Tibial artery (tissue), 4 donors: ENCODE data around the gene RPTOR.

Experiments used
- DNase-seq, 2 donors: peaks; one replicate each; pipeline ENCODE4 v3.0.0-alpha.2; 2019
- H3K27ac ChIP-seq, 2 donors: fragments of 200-600 bp; sonication (generic) in 1 of 2; 1 replicate in 1 of 2; 2 replicates in 1 of 2; pipeline ENCODE4 v1.5.1; 2018 to 2019; ENCODE audit warnings: mild to moderate bottlenecking in 1 of 2
- H3K27me3 ChIP-seq, 2 donors: fragments of 200-600 bp; sonication (generic) in 1 of 2; one replicate each; pipeline versions ENCODE4 v1.5.1 to v1.6.0; 2016 to 2019
- H3K36me3 ChIP-seq, 3 donors: fragments of 200-600 bp; sonication (generic) in 2 of 3; one replicate each; pipeline ENCODE4 v1.5.1; 2016 to 2019; ENCODE audit warnings: mild to moderate bottlenecking in 2 of 3
- H3K4me1 ChIP-seq, 4 donors: fragments of 200-600 bp; sonication (generic) in 2 of 4; 1 replicate in 3 of 4; 2 replicates in 1 of 4; pipeline ENCODE4 v1.5.1; 2016 to 2019
- H3K4me3 ChIP-seq, 2 donors: fragments of 200-600 bp; sonication (generic) in 1 of 2; 1 replicate in 1 of 2; 2 replicates in 1 of 2; pipeline ENCODE4 v1.5.1; 2018 to 2019; ENCODE audit warnings: mild to moderate bottlenecking in 2 of 2
- H3K9me3 ChIP-seq, 3 donors: fragments of 200-600 bp; sonication (generic) in 1 of 3; one replicate each; pipeline ENCODE4 v1.5.1; 2016 to 2019
- CTCF ChIP-seq, 2 experiments: fragments of 200-600 bp in 1 of 2; fragments of 450-650 bp in 1 of 2; IDR thresholded peaks; one replicate each; pipeline ENCODE4 v1.5.1; 2017 to 2019; ENCODE audit warnings: antibody characterized with exemption in 2 of 2, mild to moderate bottlenecking in 1 of 2, moderate library complexity in 1 of 2
- intact Hi-C: fragments of 100-400 bp; cut with DNase I; formaldehyde crosslinking; loops from one replicate; pipeline ENCODE4 v1.15.0; 2023; ENCODE audit warnings: low total_unique reads

The RPTOR gene

GRCh38 chr17:80663781-80664206 lies 119.2 kb downstream of the RPTOR start:
- no peak overlapping the region for H3K27ac ChIP-seq
- intact Hi-C loops = no loop called here
- no peaks in the 10 kb centered on the region for H3K9me3 ChIP-seq
- no peaks in the 10 kb centered on the region for H3K36me3 ChIP-seq
- DNase-seq = peak in 1 of 2 donors; percentile 36
- H3K27me3 ChIP-seq = no peaks in the 10 kb centered on the region
- no peak overlapping the region for H3K4me3 ChIP-seq
- H3K4me1 ChIP-seq = peaks cover 0 to 6% (median 0%) of the 10 kb centered on the region in 4 donors
- TF ChIP-seq CTCF (IDR thresholded peaks at IDR 0.05) = no peak

- TF ChIP-seq CTCF (IDR thresholded peaks at IDR 0.05) = no peak
- Histone ChIP-seq H3K27me3 (no peaks in the 10 kb centered on the region), H3K4me1 (peaks cover 0 to 6% (median 0%) of the 10 kb centered on the region in 4 donors), H3K9me3 (no peaks in the 10 kb centered on the region), H3K27ac (no peak overlapping the region), H3K4me3 (no peak overlapping the region), H3K36me3 (no peaks in the 10 kb centered on the region)
- intact Hi-C loops = no loop called here
- no peak for DNase-seq
These were observed 119.7 kb downstream of the RPTOR start for GRCh38 chr17:80664217-80664790.

GRCh38 chr17:80665792-80666191 lies 121.2 kb downstream of the RPTOR start:
- H3K4me3 ChIP-seq = no peak overlapping the region
- H3K27me3 ChIP-seq = no peaks in the 10 kb centered on the region
- no peak overlapping the region for H3K27ac ChIP-seq
- no peak for TF ChIP-seq CTCF (IDR thresholded peaks at IDR 0.05)
- H3K36me3 ChIP-seq = no peaks in the 10 kb centered on the region
- no peaks in the 10 kb centered on the region for H3K9me3 ChIP-seq
- peaks cover 0 to 6% (median 0%) of the 10 kb centered on the region in 4 donors for H3K4me1 ChIP-seq
- intact Hi-C loops = no loop called here
- DNase-seq = no peak

- Histone ChIP-seq H3K4me1 (peaks cover 0 to 6% (median 0%) of the 10 kb centered on the region in 4 donors), H3K36me3 (no peaks in the 10 kb centered on the region), H3K9me3 (no peaks in the 10 kb centered on the region), H3K27me3 (no peaks in the 10 kb centered on the region), H3K4me3 (no peak overlapping the region), H3K27ac (no peak overlapping the region)
- no peak for TF ChIP-seq CTCF (IDR thresholded peaks at IDR 0.05)
- intact Hi-C loops = no loop called here
- no peak for DNase-seq
These were observed 122.2 kb downstream of the RPTOR start for GRCh38 chr17:80666867-80667266.

- no peaks in the 10 kb centered on the region for H3K9me3 ChIP-seq
- intact Hi-C loops = no loop called here
- H3K27me3 ChIP-seq = no peaks in the 10 kb centered on the region
- no peak overlapping the region for H3K27ac ChIP-seq
- DNase-seq = peak in 1 of 2 donors; percentile 6
- no peak for TF ChIP-seq CTCF (IDR thresholded peaks at IDR 0.05)
- H3K4me1 ChIP-seq = peaks cover 0 to 6% (median 0%) of the 10 kb centered on the region in 4 donors
- H3K36me3 ChIP-seq = no peaks in the 10 kb centered on the region
- no peak overlapping the region for H3K4me3 ChIP-seq
These were observed 123.0 kb downstream of the RPTOR start for GRCh38 chr17:80667462-80668277.
